GM18861 (cell line): ENCODE data around the gene CREB3.

Experiments used
- ATAC-seq: cut with Tn5 transposase; IDR thresholded peaks from one replicate; pipeline ENCODE4 v1.9.1; 2021; ENCODE audit not compliant: unreplicated experiment

Gene CREB3

GRCh38 chr9:35732185-35732799 is at the start of gene CREB3, which contains the start of gene TLN1:
CREB3 (plus strand) TSS chr9:35732666; CDS start chr9:35732773, 107 bp downstream.
TLN1 (minus strand) TSS chr9:35732195; CDS start chr9:35725694, 6,501 bp downstream.
- ATAC-seq: peak; percentile 71

DNA sequence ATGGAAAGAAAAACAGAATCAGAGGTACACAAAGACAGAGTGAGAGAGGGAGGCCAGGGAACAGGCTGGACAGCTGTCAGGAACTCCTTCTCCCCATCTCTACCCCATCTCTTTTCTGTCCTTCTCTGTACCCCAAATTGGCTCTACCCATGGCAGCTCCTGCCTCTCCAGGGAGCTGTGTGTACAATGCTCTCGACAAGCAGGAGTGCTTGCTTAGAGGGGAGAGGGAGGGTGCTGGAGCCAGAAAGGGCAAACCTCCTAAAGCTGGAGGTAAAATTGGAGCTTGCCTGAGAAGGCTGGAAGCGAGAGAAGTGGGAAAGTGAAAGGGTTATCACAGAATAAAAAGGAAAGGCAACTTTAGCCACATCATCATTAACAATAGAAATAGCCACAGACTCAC is 49.1 kb upstream of the CREB3 start:
- ATAC-seq: no peak

DNA sequence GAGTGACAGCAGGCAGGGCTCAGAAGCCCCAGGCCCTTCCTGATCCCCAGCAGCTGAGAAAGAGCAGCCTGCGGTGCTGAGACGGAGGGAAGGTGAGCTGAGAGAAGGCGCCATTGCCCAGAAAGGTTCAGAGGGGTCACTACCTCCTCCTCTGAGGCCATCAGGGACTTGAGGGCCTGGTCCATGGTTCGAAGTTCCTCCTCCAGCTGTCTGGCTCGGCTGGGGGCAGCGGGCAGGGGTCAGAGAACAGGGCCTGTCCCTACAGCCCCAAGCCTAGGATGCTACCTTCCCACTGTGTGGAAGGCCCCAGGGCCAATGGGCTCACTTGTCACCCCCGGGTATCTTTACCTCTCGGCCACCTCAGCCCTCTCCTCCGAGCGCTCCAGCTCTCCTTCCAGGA is 47.5 kb upstream of the CREB3 start:
- ATAC-seq: no peak

DNA sequence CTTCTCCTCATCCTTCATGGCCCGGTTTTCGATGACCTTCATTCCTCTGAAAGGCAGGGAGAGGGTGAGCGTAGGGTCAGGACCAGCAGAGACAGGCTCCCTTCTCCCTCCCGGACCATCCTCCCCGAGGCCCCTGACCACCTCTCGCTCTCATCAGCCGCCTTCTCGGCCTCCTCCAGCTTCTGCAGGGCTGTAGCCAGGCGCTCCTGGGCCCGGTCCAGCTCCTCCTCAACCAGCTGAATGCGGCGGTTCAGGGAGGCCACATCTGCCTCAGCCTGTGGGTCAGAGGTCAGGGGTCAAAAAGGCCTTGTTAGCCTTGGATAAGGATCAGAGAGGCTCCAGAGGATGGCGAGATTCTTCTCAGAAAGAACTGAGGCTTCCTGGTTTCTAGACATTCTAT is 47.0 kb upstream of the CREB3 start:
- no peak for ATAC-seq

- no peak for ATAC-seq
Observed at GRCh38 chr9:35686222-35687203, 46.0 kb upstream of the CREB3 start.

DNA sequence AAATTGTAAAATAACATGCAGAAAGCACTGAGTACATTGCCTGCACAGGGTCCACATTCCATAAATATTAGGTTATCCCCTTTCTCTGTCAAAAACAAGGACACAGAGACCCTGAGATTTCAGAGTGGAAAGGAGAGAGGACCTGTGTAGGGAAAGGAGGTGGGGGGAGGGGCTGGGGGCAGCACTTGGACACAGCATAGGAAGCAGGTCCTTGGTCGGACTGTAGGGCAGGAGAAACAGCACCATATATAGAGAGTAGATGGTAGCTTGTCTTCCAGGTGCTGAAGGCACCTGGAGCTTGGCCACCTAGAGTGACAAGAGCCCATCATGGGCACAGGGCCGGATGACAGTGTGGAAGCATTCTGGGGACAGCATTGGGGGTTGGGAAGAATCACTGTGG is 45.2 kb upstream of the CREB3 start:
- no peak for ATAC-seq

DNA sequence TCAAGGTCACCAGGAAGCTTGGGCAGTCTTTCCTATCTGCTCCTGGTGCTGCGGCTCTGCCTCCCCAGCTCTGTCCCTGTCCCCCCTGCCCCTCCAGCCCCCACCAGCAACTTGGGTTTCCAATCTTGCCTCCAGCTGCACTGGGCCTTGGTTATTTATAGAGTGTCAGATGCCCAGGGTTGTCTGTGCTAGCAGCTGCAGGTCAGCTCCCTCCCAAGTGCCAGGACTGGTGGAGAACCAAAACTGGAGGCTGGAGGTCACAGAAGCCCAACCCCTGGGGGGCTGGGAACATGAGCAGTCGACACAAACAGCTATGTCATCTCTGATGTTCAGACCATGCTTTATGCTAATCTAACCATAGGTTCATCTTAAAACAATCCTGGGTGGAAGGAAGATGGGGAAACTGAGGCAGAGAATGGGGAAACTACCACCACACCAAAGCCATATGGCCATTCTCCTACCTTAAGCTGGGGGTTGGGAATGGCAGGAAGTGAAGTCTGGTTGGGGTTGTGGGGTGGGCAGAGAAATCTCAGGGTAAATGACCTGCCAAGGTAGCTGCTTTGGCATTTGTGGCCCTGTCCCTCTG is 44.4 kb upstream of the CREB3 start:
- no peak for ATAC-seq

GRCh38 chr9:35688558-35689541 is 43.6 kb upstream of the CREB3 start:
- ATAC-seq: no peak

DNA sequence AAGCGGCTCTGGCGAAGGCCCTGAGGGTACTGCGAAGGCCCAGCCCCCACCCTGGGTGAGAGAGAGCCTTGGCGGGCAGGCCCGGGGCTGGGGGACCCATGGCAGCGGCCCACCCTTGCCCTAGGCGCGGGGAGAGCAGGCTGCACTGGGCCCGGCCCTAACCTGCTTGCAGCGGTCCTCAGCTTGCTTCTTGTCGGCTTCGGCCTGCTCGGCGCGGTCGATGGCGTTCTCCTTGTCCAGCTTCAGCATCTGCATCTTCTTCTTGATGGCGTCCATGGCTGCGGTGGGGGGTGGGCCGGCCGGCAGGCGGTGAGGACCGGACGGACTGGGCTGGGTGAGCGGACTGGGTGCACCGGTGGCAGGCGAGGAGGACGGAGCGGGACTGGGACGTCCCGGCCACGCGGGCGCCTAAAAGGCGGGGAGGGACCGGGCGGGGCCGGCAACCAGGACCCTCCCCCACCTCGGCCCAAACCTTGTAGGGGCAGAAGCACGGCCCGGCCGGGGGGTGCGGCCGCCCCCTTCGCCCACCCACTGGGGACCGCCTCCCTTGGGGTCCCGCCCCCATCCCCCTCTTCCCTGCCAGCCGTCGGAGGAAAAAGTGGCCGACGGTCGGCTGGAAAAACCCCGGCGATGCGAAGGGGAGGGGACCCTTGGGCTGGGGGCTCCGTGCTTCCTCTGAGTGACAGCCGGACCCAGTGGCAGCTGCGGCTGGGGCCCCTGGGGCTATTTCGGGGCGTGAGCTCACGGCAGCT is 42.7 kb upstream of the CREB3 start, which contains the start of gene TPM2:
TPM2 (minus strand) TSS at position 384 of the 752 bp plus-strand sequence; CDS start at position 276, 108 bp downstream.
- no peak for ATAC-seq

DNA sequence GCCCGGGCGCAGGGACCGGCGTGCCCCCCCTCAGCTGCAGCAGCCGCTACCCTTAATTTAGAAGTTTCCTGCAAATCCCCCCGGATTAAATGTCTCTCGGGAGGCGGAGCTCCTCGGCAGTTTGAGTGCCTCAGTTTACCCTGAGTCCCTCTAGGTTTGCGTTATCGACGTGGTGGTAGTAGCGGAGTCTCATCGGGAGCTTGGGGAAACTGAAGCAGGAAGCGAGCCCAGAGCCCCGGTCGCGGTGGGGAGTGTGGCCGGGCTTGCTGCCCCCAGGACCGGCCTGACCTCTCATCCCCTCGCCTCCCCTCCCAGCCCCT is 42.2 kb upstream of the CREB3 start:
- no peak for ATAC-seq

GRCh38 chr9:35690614-35691333 is 41.7 kb upstream of the CREB3 start:
- ATAC-seq: no peak

DNA sequence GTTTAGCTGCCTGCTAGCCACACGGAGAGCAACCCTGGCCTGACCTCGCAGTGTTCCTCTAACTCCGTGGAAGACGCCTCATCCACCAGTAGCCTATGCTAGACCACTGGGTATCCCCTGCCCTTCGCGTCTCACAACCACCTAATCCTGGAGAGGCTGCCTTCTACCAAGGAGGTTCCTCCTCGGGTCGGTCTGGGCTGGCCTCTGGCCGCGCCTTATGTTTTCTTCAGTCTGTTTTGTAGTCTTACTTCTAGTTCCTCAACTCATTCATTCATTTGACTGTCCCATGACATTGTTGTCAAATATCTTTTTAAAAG is 41.2 kb upstream of the CREB3 start:
- no peak for ATAC-seq

- no peak for ATAC-seq
Observed at GRCh38 chr9:35691757-35692301, 40.6 kb upstream of the CREB3 start.

- no peak for ATAC-seq
Observed at GRCh38 chr9:35695943-35696401, 36.5 kb upstream of the CREB3 start.

- peak; percentile 84 for ATAC-seq
Observed at GRCh38 chr9:35696520-35697215, 35.8 kb upstream of the CREB3 start.

- no peak for ATAC-seq
Observed at GRCh38 chr9:35697486-35697885, 35.0 kb upstream of the CREB3 start.

GRCh38 chr9:35698231-35698630 is 34.2 kb upstream of the CREB3 start:
- no peak for ATAC-seq

DNA sequence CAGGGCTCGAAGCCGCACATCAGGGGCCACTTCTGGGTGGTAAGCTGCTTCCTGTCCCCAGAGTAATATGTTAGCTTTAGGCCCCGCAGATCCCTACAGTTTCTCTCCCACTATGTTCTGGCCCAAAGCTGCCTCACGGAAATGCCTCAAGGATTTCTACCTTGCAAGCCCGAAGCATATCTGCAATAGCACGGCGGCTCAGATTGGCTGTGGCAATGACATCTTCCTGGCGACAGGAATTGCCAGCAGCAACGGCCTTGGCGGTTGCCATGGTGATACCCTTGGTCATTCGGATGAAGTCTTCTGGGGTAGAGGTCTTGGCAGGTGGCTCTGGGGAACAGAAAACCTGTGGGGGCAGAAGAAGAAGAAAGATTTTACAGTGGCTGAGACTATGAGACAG is 32.4 kb upstream of the CREB3 start:
- no peak for ATAC-seq
